HG03565 (cell line): ENCODE results near the gene TTBK2.

Experiments
- ATAC-seq: cut with Tn5 transposase; IDR thresholded peaks from one replicate; pipeline ENCODE4 v1.9.1; 2021; ENCODE audit warnings: mild to moderate bottlenecking, moderate library complexity; ENCODE audit not compliant: unreplicated experiment

The TTBK2 gene

GRCh38 chr15:42832576-42832975 is 88.0 kb downstream of the TTBK2 start:
- ATAC-seq = no peak

- no peak for ATAC-seq
These were observed 94.2 kb downstream of the TTBK2 start for GRCh38 chr15:42826251-42826890.

GRCh38 chr15:42825599-42825998 is 95.0 kb downstream of the TTBK2 start:
- no peak for ATAC-seq

- no peak for ATAC-seq
These were observed 99.8 kb downstream of the TTBK2 start for GRCh38 chr15:42820811-42821210.

GRCh38 chr15:42819786-42820185 is 100.8 kb downstream of the TTBK2 start:
- ATAC-seq = no peak

- no peak for ATAC-seq
These were observed 109.1 kb downstream of the TTBK2 start for GRCh38 chr15:42811433-42811832.

GRCh38 chr15:42808913-42809312 is 111.7 kb downstream of the TTBK2 start:
- ATAC-seq = no peak

GRCh38 chr15:42805266-42805665 is 115.3 kb downstream of the TTBK2 start:
- ATAC-seq = no peak

- no peak for ATAC-seq
These were observed 115.8 kb downstream of the TTBK2 start for GRCh38 chr15:42804739-42805138.

- no peak for ATAC-seq
These were observed 117.1 kb downstream of the TTBK2 start for GRCh38 chr15:42803436-42803835.

- ATAC-seq = no peak
These were observed 118.4 kb downstream of the TTBK2 start for GRCh38 chr15:42802168-42802567.

GRCh38 chr15:42800731-42801474 is 119.7 kb downstream of the TTBK2 start:
- ATAC-seq = no peak

- no peak for ATAC-seq
These were observed 121.8 kb downstream of the TTBK2 start for GRCh38 chr15:42798802-42799201.

- no peak for ATAC-seq
These were observed 123.4 kb downstream of the TTBK2 start for GRCh38 chr15:42796955-42797782.

- ATAC-seq = no peak
These were observed 131.9 kb downstream of the TTBK2 start for GRCh38 chr15:42788725-42789124.

- no peak for ATAC-seq
These were observed 133.6 kb downstream of the TTBK2 start for GRCh38 chr15:42786978-42787377.

- no peak for ATAC-seq
These were observed 135.0 kb downstream of the TTBK2 start for GRCh38 chr15:42785569-42785968.

- ATAC-seq = no peak
These were observed 135.9 kb downstream of the TTBK2 start for GRCh38 chr15:42784705-42785104.

- no peak for ATAC-seq
These were observed 137.9 kb downstream of the TTBK2 start for GRCh38 chr15:42782716-42783115.

- no peak for ATAC-seq
These were observed 145.2 kb downstream of the TTBK2 start for GRCh38 chr15:42775416-42775815.

- ATAC-seq = no peak
These were observed 147.7 kb downstream of the TTBK2 start for GRCh38 chr15:42772901-42773300.

GRCh38 chr15:42772144-42772543 is 148.4 kb downstream of the TTBK2 start:
- ATAC-seq = no peak
